Lower lobe of right lung (tissue), 2 donors: ENCODE measurements around the gene AHCY. TPM values are rescaled to one million over a fixed set of nuclear protein-coding genes. Genes with fewer than 3 reads are reported as not detected.

Experiments used
- ATAC-seq, 2 donors: fragments of 200-7000 bp; cut with Tn5 transposase; one replicate each; pipeline ENCODE4 v1.9.1; 2020 to 2022; ENCODE audit warnings: mild to moderate bottlenecking in 2 of 2, moderate library complexity in 2 of 2
- DNase-seq: peaks from one replicate; pipeline ENCODE4 v3.0.0-alpha.2; 2020
- H3K27ac ChIP-seq: fragments of 200-600 bp; one replicate; pipeline ENCODE4 v1.8.0; 2022
- H3K27me3 ChIP-seq: fragments of 200-600 bp; one replicate; pipeline ENCODE4 v1.8.0; 2022; ENCODE audit warnings: low read depth
- H3K36me3 ChIP-seq: fragments of 200-600 bp; one replicate; pipeline ENCODE4 v1.8.0; 2022; ENCODE audit warnings: mild to moderate bottlenecking
- H3K4me1 ChIP-seq: fragments of 200-600 bp; one replicate; pipeline ENCODE4 v1.8.0; 2022
- H3K4me3 ChIP-seq: fragments of 200-600 bp; one replicate; pipeline ENCODE4 v1.8.0; 2022; ENCODE audit warnings: mild to moderate bottlenecking
- H3K9me3 ChIP-seq: fragments of 200-600 bp; one replicate; pipeline ENCODE4 v1.8.0; 2022
- CTCF ChIP-seq: fragments of 200-600 bp; IDR thresholded peaks from one replicate; pipeline ENCODE4 v1.8.0; 2022; ENCODE audit warnings: antibody characterized with exemption, mild to moderate bottlenecking
- intact Hi-C: fragments of 100-400 bp; cut with DNase I; formaldehyde crosslinking; loops from one replicate; pipeline ENCODE4 v1.11.0; 2022
- total RNA-seq: library from RNA; stranded (reverse); fragmentation: NEBNext Ultra II Directional; extraction: Animal tissue kit (Norgen Biotek cat#: 25700); gene quantifications from one replicate; pipeline ENCODE4 v1.2.1, GENCODE V29; 2021
- donor health status: DM: no; HTN: yes; CAD: no; lungs with severe emphysema.

AHCY gene
- total RNA-seq, 1 donor from 2014 or later: 63.8 TPM

GRCh38 chr20:34240693-34241615 is 62.2 kb downstream of the AHCY start, which contains the start of gene ASIP:
TSS of gene ASIP (plus strand) at chr20:34241423. CDS start at chr20:34260375, 18,952 bp downstream.
- no peak for TF ChIP-seq CTCF
- no peak within 1 kb of the TSS for H3K27ac ChIP-seq

GRCh38 chr20:34240121-34240520 is 63.0 kb downstream of the AHCY start:
- intact Hi-C loops: no loop called here
- DNase-seq: no peak
- no peaks in the 10 kb centered on the region for H3K4me1 ChIP-seq

More at GRCh38 chr20:34240693-34241615, 62.2 kb downstream of the AHCY start, which contains the start of gene ASIP:
- no peaks in the 10 kb centered on the region for H3K4me1 ChIP-seq
- no peaks in the 10 kb centered on the region for H3K27me3 ChIP-seq
- H3K36me3 ChIP-seq: no peaks in the 10 kb centered on the region
- peaks cover 15% of the 10 kb centered on the region for H3K9me3 ChIP-seq
- no peak for ATAC-seq
- H3K4me3 ChIP-seq: no peak within 1 kb of the TSS
- no peak for DNase-seq
- intact Hi-C loops: no loop called here

DNA sequence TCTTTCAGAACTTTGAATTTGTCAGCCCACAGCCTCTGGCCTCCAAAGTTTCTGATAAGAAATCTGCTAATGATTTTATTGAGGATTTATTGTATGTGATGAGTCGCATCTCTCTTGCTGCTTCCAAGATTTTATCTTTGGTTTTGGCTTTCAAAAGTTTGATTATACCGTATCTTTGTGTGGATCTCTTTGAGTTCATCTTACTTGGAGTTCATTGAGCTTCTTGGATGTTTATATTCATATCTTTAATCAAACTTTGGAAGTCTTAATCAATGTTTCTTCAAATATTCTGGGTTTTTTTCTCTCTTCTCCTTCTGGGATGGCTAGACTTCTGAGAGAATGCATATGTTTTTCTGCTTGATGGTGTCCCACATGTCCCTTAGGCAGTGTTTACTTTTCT is 65.2 kb downstream of the AHCY start:
- no peak overlapping the region for H3K27ac ChIP-seq
- no peak for TF ChIP-seq CTCF
- ATAC-seq (no peak), DNase-seq (no peak)
- H3K36me3 ChIP-seq: no peaks in the 10 kb centered on the region
- no peak overlapping the region for H3K4me3 ChIP-seq
- intact Hi-C loops: no loop called here
- H3K27me3 ChIP-seq: no peaks in the 10 kb centered on the region
- no peaks in the 10 kb centered on the region for H3K4me1 ChIP-seq
- H3K9me3 ChIP-seq: peaks cover 15% of the 10 kb centered on the region

More at GRCh38 chr20:34240121-34240520, 63.0 kb downstream of the AHCY start:
- Histone ChIP-seq H3K27me3 (no peaks in the 10 kb centered on the region), H3K27ac (no peak overlapping the region), H3K9me3 (peaks cover 15% of the 10 kb centered on the region), H3K4me3 (no peak overlapping the region), H3K36me3 (no peaks in the 10 kb centered on the region)
- ATAC-seq: no peak
- TF ChIP-seq CTCF: no peak

- DNase-seq: no peak
- intact Hi-C loops: no loop called here
- Histone ChIP-seq H3K4me3 (no peak overlapping the region), H3K9me3 (peaks cover 15% of the 10 kb centered on the region), H3K36me3 (no peaks in the 10 kb centered on the region), H3K27ac (no peak overlapping the region), H3K27me3 (no peaks in the 10 kb centered on the region), H3K4me1 (no peaks in the 10 kb centered on the region)
- ATAC-seq: no peak
- TF ChIP-seq CTCF: no peak
Observed at GRCh38 chr20:34235875-34236274, 67.3 kb downstream of the AHCY start.

DNA sequence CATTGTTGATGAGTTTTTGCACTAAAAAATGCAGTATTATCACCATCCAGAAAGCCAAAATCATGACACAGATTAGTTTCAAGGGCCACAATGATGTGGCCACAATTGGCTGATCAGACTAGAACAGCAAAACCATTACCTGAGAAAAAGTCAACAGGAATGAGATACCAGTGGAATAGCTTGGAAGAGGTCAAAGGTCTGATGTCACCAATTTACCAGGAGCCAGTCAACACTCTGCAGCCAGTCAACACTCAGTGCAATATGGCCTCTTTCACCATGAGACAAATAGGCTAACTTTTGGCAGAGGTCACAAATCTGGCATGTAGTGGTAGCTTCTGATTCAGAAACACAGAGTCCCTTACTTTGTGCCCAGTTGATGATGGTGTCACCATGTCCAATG is 69.5 kb downstream of the AHCY start:
- intact Hi-C loops: no loop called here
- Histone ChIP-seq H3K4me3 (no peak overlapping the region), H3K36me3 (no peaks in the 10 kb centered on the region), H3K4me1 (no peaks in the 10 kb centered on the region), H3K27me3 (no peaks in the 10 kb centered on the region), H3K9me3 (peaks cover 15% of the 10 kb centered on the region), H3K27ac (no peak overlapping the region)
- ATAC-seq: no peak
- no peak for DNase-seq
- TF ChIP-seq CTCF: no peak
